ENCODE results near the gene STPG3.
"Not testable (repeated sequence)": the region's sequence is repeated elsewhere in the genome, so short reads cannot be mapped to it uniquely, and the experiment has no call there.

STPG3 gene

DNA sequence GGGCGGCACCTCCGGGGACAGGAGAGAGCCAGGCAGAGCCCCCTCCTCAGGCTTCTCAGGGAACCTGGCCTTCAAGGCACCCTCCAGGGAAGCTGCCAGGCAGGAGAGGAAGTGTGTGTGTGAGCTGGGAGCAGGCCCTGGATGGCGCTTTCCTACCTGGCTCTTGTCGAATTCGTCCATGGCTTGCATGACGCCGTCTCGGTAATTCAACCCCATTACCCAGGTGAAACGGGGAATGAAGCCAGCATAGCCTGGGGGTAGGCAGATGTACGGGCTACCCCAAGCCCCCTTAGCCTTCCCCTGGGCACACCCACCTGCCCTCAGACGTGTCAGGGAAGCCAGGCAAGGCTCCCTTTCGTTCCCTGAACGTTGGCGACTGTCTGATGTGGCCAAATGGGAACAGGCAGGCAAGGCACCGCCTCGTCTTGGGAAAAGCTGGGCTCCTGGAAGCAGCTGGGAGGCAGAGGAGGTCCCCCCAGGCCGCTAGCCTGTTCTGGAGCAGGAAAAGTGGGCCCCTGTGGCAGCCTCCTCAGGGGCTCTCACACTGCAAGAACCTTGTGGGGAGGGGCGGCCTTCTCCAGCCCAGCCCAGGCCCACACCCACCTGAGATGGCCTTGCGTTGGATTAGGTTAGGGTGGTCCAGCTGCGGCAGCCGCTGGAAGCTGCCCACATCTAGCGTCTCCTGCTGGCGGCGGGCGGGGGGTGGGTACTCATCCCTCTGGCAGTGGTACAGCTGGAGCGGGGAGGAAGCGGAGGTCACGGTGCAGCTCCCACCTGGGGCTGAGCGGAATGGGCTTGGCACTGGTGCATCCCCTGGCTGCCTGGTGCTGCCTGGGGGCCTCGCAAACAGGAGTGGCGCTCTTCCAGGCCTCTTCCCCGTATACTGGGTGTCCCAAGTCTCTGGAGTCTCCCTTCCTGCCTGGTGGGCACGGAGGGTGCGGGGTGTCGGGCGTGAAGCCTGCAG is 6.3 kb upstream of the STPG3 start:
- DNase-seq (ENCODE audit: low read depth in 2 of 2): no peak

DNA sequence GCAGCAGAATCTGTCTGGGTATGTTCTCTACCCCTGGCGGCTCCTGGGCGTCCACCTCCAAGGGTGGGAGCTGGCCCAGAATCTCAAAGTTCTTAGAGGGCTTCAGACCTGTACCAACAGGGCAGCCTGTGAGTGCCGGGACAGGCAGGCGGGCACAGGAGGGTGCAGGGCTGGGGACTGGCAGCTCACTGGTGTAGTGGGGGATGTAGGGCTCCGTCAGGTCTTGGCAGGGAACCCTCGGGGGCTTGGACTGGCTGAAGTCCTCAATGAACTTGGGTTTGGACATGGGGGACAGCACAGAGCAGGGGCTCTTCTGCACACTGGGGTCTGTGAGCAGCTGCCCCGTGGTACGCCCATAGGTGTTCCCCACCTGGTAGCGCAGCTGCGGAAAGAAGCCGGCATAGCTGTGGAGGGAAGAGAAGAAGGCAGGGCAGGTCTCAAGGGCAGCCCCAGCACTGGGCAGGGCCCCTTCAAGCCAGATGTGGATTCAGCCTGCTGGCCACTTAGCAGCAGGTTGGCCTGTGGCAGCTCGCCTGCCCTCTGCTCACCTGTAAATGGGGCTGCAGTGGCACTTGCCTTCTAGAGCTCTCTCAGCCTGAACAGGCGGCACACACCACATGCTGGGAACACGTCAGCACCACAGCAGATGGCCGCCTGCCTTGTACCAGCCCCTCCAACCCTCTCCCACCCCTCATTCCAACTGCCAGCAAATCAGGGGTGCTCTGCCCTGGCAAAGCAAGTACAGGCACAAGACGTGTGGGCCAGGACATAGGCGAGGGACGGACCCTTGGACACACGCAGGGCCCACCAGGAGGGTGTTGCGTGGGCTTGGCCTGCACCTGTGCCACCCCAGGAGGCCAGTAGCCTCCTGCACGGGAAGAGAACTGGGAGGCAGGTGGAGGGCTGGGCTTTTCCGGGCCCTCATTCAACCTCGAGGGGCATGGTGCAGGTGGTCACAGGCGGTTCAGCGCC is 5.3 kb upstream of the STPG3 start:
- no peak for DNase-seq (ENCODE audit: low read depth in 2 of 2)

DNA sequence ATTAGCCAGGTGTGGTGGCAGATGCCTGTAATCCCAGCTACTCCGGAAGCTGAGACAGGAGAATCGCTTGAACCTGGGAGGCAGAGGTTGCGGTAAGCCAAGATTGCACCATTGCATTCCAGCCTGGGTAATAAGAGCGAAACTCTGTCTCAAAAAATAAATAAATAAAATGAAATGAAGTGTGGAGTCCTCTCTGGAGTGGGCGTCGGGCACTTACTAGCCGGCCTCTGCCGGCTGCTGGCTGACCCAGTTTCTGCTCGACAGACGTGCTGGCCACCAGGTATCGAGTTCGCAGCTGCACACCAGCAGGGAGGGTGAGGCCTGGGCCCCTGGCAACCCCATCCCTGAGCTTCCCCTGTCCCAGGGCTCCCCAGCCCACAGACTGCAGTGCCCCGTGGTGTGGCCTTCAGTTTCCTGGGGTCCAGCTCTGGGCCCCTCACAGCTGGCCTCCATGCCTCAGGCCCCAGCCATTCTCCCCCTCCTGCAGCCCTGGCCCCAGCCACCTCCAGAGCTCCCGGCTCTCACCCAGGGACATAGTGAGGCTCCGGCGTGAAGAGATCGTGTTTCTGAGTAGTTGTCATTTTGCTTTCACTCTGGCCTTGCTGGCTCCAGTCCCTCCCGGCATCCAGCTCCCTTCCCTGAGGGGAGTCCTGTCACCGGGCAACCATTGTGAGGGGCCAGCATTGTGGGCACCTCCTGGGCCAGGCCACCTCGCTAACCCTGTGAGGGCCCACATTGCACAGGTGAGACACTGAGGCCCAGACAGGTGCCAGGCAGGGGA is 3.8 kb upstream of the STPG3 start:
- DNase-seq (ENCODE audit: low read depth in 2 of 2): no peak

DNA sequence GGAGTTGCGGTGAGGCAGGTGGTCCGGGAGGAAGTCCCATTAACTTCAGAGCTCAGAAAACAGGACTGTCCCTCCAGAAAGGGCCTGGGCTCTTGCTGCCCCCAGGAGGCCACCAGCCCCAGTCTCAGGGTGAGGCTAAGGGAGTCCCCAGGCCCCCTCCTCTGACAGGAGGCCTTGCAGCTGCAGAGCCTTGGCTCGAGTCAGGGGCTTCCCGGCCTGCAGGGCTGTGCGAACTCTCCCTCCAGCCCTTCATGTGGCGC is 3.2 kb upstream of the STPG3 start:
- no peak for DNase-seq (ENCODE audit: low read depth in 2 of 2)

DNA sequence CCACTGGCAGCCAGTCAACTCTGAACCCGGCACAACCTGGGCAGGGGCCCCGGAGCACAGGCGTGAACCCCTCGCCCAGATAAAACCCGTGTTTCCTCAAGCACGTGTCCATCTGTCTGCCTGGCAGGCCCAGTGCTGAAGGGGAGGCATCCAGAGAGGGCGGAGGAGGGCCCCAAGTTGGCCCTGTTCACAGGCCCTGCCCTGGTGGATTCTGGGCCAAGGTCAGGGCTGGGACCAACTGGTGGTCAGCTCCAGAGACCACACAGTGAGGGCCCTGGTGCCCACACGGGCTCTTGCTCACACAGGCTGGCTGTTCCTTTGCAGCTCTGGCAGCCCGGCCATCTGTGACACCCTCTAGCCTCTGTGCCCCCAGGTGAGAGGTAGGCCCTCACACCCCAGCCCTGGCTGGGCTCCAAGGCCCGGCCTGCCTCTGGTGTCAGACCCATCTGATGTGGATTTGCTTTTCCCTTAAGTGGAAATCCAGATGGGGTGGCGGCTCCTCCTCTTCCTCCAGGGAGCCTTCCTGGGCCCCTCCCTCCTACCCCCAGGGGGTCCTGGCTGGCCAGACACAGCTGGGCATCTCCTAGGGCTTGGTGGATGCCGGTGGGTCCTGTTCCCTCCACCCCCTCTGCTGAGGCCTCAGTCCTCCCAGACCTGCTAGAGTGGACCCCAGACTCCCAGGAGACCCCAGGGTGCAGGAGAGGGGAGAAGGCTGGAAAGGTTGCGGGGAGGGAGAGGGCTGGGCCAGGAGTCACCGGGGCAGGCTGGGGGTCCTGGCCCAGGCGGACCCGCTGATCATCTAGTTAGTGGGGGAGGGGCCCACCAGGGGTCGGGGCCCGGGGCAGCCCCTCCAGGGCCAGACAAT is 525 bp upstream of the STPG3 start:
- no peak for DNase-seq (ENCODE audit: low read depth in 2 of 2)

DNA sequence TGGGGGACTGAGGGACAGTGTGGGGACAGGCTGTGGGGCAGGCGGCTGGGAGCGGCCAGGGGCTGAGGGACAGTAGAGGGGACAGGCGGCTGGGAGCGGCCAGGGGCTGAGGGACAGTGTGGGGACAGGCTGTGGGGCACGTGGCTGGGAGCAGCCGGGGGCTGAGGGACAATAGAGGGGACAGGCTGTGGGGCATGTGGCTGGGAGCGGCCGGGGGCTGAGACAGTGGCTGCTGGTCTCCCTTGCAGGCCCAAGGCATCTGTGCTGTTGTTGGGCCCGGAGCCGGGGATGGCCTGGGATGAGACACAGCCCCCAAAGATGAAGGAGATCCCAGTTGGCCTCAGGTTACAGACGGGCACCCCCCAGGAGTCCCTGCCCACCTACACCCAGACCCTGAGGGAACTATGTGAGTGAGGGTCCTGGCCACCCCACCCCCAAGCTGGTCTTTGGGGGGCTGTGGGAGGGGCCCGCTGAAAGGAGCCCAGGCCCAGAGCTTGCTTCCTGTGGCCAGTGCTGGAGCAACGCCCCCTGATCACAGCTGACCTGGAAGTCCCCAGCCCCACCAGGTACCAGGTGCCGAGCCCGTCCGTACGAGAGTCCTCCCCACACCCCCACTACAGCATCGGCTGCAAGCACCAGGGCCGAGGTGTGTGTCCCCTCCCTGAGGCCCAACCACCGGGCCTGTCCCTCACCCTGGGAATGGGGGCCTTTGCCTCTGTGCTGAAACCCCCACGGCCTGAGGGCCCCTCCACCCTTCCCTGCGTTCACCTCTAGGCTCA is 593 bp downstream of the STPG3 start:
- DNase-seq (ENCODE audit: low read depth in 2 of 2): no peak

DNA sequence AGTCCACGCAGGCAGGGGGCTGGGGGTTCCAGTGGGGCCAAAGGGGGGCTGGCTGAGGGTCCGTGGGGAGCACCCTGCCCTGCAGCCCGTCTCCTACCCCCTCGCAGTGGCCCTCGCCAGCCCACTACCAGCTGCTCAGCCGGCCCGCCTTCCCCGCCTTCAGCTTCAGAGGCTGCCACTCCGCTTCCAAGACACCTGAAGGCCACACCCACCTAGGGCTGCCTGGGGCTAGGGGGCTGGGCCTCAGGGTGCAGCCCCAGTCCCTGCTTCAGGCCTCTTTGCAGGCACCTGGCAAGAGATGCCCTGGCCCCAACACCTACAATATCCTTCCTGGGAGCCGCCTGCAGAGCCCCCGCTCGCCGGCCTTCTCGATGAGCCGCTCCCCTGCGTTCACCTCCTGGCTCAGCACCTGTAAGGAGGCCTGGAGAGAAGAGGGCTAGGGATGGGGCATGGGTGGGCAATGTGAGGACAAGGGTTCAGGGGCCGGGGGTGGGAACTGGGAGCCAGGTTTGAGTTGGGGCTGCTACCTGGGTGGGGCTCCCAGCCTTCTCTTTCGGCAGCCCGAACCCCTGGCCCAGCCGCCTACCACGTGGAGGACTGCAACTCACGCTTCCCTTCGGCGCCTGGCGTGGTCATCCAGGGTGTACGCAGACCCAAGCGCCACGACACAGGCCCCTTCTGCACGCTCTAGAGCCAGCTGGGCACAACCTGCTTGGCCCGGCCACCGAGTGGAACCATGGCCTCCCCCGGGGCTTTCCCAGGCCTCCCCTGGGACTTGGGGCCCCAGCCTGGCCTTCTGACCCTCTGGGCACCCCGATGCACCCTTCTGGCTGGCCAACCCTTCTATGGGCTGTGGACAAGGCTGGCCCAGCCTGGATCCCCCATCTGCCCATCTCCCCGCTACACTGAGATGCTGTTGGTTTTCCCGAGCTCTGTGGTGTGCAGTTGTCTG is 1.7 kb downstream of the STPG3 start:
- no peak for DNase-seq (ENCODE audit: low read depth in 2 of 2)

DNA sequence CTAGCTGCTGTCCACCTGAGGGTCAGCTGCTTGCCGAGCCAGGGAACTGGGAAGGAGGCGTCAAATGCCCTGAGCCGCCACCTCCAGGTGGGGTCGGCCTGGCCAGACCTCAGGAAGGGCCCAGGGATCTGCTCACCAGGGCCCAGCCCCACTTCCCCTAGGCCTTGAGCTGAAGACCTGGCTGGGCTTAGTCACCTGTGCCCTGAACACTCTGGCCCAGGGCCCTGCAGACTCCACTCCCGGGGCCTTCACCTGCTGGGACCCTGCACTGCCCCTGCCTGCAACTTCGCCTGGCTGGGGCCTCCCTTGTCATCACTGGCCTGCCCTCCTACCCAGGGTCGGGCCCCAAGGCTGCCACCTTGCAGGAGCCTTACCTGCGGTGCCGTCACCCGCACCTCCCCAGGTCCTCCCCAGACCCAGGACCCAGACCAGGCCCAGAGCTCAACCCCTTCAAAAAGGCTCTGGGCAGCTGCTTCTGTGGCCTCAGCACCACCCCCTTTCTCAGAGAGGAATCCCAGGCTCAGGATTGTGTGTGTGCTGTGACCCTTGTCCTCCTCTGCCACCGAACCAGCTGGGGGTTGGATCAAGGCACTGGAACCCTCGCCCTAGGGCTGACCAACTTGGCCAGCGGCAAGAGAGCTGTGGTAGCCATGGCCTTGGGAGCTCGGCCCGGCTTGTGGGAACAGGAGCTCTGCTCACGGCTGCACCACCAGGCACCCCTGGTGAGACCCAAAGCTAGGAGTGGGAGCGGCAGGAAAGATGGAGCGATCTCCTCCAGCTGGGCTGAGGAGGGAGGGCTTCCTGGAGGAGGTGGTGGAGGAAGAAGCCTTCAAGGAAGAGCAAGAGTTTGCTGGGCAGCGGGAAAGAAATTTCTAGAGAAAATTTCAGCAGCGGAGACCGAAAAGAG is 2.9 kb downstream of the STPG3 start:
- no peak for DNase-seq (ENCODE audit: low read depth in 2 of 2)

DNA sequence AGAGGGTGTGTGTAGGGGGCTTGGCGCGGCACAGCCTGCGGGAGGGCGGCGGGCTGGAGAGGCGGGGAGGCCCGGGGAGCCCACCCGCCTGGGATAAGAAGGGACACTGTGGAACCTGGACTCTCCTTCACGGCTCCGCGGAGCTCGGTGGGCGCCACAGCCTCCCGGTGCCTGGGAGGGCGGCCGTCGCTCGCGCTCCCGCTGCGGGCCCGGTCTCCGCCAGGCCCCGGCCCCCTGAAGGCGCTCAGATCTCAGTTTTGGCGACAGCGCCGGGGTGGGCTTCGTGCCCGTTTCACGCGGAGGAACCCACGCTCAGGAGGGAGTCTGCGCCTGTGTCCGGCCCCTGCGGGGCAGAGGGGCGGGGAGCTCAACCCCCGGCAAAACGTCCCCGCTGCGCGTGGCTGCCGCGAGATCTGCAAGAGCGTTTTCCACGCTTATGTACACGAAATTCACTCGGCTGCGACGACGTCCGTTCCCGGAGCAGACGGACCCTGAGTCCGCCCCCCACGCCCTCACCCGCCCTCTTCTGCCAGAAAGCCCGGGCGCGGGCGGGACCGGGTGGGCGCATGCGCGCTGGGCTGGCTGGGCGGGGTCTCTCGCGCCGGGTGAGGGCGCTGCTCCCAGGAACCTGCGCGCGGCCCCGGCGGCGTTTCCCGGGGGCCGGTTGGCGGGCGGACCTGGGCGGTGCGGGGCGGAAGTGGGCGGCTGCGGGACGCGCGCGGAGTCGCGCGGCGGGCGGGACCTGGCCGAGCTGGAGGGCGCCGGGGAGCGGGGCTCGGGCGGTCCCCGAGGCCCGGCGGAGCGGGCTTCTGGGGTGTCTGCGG is 3.8 kb downstream of the STPG3 start, which contains the start of gene NELFB:
NELFB (plus strand) TSS at position 704 of the 824 bp plus-strand sequence.
- peak; percentile 95 to 96 for DNase-seq (ENCODE audit: low read depth in 2 of 2)

DNA sequence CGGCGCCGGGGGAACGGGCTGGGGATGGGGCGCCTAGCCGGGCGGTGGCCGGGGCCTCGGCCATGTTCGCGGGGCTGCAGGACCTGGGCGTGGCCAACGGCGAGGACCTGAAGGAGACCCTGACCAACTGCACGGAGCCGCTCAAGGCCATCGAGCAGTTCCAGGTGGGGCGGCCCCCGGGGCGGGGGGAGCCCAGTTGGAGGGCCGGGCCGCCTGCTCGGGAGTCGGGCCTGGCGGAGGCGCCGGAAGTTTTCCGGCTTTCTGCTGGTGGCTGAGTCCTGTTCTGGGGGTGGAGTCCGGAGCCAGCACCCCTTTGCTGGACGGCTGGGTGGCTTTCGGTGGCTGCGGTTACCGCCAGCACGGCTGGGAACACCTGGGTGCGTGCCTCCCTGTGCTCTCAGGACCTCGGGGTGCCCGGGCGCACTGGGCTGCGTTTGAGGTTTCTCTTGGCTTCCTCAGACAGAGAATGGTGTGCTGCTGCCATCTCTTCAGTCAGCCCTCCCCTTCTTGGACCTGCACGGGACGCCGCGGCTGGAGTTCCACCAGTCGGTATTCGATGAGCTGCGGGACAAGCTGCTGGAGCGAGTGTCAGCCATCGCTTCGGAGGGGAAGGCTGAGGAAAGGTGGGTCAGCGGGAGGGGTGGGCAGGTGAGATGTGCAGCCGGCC is 4.5 kb downstream of the STPG3 start:
- no peak for DNase-seq (ENCODE audit: low read depth in 2 of 2)

DNA sequence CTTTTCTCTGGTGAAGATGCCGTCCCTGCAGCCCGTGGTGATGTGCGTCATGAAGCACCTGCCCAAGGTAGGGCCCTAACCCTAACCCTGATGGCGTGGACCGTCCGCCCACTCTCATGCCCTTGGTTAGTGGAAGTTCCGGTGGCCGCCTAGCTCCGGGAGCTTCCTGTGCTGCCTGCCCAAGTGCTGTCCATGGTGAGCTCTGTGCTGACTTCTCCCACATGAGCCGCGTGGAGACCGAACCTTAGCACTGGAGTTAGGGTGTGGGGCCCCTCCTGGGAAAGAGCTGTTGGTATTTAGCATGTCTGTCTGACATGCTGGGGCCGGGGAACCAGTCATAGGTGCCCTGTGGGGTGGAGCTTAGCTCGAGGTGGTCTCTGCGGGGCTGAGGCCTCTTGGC is 5.3 kb downstream of the STPG3 start:
- no peak for DNase-seq (ENCODE audit: low read depth in 2 of 2)

DNA sequence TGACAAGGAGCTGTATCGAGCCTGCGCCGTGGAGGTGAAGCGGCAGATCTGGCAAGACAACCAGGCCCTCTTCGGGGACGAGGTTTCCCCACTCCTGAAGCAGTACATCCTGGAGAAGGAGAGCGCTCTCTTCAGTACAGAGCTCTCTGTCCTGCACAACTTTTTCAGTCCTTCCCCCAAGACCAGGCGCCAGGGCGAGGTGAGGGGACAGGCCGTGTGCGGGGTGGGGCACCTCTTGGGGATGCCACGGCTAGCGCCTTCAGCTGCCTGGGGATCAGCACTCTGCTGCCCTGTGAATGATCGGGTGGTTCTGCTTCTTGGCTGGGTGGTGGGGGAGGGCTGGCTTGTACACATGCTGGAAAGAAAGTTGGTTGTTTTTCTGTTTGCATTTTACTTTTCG is 5.8 kb downstream of the STPG3 start:
- no peak for DNase-seq (ENCODE audit: low read depth in 2 of 2)

DNA sequence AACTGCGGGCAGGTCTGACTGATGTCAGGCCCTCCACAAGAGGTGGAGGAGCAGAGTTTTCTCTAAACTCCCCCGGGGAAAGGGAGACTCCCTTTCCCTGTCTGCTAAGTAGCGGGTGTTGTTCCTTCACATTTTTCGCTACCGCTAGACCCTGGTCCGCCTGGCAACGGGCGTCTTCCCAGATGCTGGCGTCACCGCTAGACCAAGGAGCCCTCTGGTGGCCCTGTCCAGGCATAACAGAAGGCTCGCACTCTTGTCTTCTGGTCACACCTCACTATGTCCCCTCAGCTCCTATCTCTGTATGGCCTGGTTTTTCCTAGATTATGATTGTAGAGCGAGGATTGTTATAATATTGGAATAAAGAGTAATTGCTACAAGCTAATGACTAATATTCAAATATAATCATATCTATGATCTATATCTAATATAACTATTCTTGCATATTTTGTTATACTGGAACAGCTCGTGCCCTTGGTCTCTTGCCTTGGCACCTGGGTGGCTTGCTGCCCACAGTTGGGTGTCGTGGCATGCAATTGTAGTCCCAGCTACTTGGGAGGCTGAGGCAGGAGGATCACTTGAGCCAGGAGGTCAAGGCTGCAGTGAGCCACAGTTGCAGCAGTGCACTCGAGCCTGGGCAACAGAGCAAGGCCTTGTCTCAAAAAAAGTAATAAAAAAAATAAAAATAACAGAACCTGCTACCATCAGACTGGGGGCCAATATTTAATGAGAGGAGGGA is 11.3 kb downstream of the STPG3 start:
- not testable (repeated sequence) for DNase-seq (ENCODE audit: low read depth in 2 of 2)

DNA sequence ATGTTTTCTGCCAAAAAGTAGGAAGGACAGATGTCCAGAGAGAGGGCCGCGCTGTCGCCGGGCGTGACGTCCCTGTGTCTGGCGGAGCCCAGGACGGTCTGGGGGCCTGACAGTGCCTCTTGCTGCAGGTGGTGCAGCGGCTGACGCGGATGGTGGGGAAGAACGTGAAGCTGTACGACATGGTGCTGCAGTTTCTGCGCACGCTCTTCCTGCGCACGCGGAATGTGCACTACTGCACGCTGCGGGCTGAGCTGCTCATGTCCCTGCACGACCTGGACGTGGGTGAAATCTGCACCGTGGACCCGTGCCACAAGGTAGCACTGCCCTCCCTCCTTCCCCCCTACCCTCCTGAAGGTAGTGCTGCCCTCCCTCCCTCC is 11.8 kb downstream of the STPG3 start:
- DNase-seq (ENCODE audit: low read depth in 2 of 2): no peak

DNA sequence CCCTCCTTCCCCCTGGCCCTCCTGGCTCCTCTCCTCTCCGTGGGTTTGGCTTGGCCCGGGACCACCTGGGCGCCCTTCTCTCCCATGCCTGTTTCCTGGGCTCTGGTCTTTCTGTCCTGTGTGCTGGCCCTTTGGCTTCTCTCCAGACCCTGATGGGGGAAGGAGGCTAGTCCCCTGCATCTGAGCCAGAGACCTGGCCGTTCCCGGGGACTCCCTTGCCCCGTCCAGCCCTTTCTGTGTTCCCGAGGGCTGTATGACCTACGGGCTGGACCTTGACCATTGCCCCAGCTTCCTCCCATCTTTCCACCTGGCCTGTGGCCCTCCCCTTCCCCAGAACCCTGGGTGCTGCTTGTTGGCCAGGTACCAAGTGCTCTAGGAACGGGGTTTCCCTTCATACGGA is 12.4 kb downstream of the STPG3 start:
- DNase-seq (ENCODE audit: low read depth in 2 of 2): no peak

DNA sequence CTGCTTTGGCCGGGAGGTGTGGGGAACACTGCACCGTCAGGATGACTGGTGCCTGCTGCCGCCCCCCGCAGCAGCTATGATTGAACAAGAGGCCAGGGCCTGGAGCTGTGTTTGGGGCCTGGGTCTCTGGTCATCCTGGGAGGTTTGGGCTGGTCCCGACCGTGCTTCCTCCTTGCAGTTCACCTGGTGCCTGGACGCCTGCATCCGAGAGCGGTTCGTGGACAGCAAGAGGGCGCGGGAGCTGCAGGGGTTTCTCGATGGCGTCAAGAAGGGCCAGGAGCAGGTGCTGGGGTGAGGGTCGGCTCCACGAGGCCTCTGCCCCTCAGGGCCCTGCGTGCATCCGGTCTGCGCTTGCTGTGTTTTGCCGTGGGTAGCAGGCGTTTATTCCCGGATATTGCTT is 13.0 kb downstream of the STPG3 start:
- DNase-seq (ENCODE audit: low read depth in 2 of 2): no peak

All from stimulated activated CD4-positive, alpha-beta T cell treated with anti-CD3 and anti-CD28 coated beads, Interleukin-12 subunit alpha, Interleukin-12 subunit beta, amount 100 ng/mL, for 24 hours (primary cell).